Activated gamma-delta T cell treated with anti-CD3 and anti-CD28 coated beads, Interleukin-2, amount 50 U/mL, for 16 hours (primary cell): ENCODE measurements around the gene TECTB.

Experiments
- DNase-seq: peaks from one replicate; pipeline ENCODE4 v3.0.0-alpha.2; 2020; ENCODE audit warnings: low read depth

Gene TECTB

GRCh38 chr10:112275512-112276245, 7.5 kb upstream of the TECTB start:
- DNase-seq: no peak

- no peak for DNase-seq
These were observed 4.3 kb upstream of the TECTB start for GRCh38 chr10:112278871-112279270.

GRCh38 chr10:112279433-112279832, 3.8 kb upstream of the TECTB start:
- DNase-seq: no peak

DNA sequence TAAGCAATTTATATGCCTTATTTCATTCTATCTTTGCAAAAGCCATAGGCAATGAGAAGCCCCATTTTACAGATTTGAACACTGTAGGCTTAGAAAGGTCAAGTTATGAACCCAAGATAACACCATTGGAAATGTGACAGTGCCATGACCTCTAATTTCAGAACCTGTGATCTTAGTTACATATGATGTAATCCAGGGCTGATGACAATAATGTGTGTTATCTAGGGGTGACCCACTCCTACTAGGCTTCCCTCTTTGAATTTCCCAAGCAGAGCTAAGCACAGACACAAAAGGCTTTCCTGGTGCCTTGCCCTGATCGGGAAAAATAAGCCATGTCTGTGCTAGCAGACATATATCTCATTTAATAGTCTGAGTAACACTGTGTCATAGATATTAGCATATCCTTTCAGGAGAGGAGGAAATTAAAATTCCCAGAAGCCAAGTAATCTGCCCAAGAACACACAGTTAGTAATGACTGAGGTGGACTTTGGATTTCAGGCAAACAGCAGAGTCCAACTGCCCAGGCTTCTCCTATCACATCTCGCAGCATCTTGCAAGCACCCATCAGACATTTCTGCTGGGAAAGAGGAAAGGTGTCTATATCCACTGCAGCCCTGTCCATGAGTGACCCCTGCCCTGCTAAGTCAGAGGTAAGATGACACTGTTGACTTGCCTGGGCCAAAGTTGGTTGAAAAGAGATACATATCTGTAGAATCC, 2.8 kb upstream of the TECTB start:
- DNase-seq: no peak

- DNase-seq: no peak
These were observed 1.1 kb upstream of the TECTB start for GRCh38 chr10:112282086-112282485.

DNA sequence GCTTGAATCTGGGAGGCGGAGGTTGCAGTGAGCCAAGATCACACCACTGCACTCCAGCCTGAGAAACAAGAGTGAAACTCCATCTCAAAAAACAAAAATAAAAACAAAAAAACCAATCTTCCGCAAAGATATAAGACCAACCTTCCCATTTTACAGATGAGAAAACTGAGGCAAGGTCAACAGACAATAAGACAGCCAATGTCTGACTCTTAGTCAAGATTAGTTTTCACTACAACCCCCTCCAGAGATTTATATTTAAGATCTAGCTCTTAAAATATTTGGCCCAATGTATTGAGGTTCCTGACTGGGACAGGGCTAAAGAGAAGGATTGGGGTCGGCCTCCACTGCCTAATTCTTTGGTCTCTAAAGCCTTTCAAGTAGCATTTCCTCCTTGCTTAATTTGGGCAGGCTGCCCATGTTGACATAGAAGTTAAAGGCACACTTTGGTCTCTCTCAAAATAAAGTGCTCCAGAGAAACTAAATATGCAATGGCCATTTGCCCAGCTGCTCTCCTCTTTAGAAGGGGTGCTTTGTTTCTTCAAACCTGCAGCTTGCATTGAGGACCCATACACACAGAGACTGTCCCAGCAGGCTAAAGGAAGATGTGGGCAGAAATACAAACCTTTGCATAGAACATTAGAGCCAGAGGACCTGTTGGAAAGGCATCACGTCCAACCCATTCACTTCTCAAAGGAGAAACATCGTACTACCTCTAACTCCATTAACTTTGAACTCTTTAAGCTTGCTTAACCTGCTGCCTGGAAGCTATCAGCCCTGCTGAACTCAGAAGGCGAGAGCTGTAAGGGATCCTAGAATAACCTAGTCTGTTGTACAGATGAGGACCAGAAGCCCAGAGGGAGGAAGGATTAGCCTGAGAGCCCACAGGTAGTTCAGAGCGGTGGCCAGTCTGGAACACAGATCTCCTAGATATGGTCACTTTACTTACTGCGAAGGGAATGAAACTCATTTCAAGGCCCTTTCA, 3.9 kb downstream of the TECTB start:
- DNase-seq: no peak

GRCh38 chr10:112287844-112288243, 4.6 kb downstream of the TECTB start:
- no peak for DNase-seq

- no peak for DNase-seq
These were observed 5.3 kb downstream of the TECTB start for GRCh38 chr10:112288486-112288885.

GRCh38 chr10:112289373-112290053, 6.3 kb downstream of the TECTB start:
- DNase-seq: no peak

GRCh38 chr10:112290054-112290373, 6.8 kb downstream of the TECTB start:
- no peak for DNase-seq

GRCh38 chr10:112294169-112294568, 11.0 kb downstream of the TECTB start:
- DNase-seq: no peak

DNA sequence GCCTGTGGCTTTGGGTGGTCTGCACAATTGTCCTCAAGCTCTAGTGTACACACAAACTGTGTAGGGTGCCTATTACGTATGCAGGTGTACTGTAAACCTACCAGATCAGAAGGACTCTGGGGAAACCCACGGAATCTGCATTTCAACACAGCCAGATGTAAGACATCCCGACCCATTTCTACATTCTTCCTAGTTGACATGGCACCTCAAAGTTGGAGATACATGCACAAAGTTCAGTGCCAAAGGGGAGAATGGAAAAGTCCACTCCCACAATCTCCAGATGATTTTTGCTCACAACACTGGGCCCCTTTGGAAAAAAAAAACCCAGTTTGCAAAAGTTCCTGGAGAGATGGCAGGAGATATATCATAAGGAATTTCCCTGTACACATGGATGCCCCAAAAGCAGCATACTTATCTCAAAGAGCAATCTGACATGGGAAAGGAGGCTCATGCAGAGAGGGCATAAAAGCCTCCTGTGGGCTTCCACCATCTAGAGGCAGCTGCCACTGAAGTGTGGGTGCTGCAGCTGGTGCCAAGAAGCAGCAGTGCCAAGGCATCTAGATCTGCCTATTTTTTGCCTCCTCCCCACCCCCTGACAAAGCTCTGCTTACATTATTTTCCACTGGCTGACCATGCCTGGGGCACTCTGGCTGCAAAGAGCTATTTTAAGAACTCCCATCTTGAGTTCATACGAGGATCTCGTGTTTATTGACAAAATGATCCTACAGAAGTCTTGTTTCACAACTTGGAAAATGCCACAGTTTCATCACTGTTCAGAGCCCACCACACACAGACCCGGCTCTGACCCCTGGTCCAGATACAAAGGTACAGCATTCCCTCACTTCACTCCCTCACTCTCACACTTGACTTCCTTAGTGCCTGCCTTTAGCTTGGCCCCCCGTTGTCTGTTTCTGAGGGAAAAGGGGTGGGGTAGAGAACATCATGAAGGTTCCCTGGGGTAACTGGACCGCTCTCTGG, 12.9 kb downstream of the TECTB start:
- no peak for DNase-seq

- DNase-seq: no peak
These were observed 13.7 kb downstream of the TECTB start for GRCh38 chr10:112296908-112297331.

DNA sequence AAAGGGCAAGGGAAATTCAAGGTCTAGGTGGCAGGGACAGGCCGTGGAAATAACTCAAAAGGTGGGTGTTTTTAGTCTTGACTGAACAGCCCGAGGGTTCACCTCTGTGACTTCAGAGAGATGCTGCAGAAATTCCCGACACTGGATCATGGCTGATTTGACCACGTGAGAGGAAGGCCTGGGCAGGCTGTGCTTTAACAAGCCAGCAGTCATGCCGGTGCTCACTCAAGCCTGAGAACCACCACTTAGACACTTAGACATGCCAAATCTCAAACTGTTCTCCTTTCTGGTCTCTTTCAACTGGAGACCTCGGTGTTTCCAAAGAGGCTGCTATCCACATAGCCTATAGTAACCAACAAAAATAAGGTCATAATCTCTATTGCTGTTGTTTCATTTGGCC, 15.4 kb downstream of the TECTB start:
- no peak for DNase-seq

DNA sequence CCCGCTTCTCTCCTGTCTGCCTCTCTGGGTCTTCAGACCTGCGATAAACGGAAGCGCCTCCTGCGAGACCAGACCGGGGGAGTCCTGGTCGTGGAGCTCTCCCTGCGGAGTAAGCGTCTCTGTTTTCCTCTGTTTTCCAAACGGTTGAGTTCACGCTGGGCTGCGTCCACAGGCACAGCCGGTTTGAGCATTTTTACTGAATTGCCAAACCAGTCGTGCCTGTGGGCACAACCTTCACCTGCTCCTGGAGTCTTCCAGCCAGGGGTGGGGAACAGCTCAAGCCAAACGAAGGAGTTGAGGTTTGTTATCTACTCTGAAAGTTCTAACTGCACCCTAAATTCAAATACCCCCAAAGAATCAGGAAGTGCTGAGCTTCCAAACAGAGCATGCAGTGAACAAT, 16.3 kb downstream of the TECTB start:
- no peak for DNase-seq

DNA sequence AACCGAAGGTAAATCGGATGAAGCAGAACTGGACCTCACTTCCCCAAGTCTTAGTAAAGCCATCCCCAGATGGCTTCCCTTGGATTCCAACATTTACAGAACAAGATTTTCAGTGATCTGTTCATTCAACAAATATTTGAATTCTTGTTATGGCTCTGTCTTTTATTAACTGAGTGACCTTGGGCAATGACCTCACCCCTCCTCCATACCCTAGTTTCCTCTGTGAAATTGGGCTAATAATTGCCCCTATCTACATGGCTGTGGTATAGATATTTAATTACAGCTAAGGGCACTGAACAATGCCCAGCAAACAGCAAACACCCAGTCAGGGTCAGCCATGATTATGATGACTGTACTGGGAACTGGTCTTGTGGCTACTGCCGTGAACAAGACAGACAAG, 19.1 kb downstream of the TECTB start:
- no peak for DNase-seq

DNA sequence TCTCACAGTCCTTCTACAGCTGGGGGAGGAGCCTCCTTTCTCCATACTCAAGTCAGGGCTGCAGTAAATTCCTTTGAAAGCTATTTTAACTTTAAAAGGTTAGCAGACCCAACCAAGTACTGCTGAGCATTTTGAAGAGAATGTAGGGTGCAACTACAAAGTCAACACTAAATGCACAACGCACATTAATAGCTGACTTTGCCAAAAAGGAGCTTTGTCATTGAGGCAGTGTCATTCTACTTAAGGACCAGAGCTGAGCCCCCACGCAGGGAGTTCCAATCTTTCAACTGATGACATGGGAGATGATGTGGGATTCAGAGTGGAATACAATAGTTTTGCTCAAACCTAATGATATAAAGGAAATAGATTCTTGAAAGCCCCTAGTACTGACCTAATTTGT, 20.3 kb downstream of the TECTB start:
- DNase-seq: no peak

DNA sequence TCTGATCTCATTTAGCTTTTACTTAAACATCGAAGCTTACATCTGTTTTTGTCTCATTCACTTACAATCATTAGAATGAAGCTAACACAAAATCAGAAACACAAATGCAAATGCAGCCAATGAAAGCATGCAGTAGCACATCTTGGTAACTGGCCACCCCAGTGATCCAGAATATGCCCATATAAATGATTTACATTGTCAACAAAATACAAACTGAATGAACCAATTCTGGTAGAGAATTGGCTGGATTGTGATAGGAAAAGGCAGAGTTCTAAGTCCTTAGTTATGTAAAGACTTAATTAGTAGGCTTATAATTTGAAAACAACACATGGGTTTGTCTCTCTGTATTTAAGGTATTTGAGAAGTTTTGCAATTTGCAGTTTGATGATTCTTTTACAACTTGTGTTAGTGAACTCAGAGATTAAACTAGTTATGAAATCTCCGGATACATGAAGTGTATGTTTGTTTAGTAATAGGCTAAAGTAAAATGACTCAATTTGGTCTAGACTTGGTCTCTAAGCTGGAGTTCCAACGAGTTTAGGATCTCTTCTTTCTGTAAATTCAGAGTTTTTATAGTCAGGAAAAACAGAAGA, 21.2 kb downstream of the TECTB start:
- no peak for DNase-seq

DNA sequence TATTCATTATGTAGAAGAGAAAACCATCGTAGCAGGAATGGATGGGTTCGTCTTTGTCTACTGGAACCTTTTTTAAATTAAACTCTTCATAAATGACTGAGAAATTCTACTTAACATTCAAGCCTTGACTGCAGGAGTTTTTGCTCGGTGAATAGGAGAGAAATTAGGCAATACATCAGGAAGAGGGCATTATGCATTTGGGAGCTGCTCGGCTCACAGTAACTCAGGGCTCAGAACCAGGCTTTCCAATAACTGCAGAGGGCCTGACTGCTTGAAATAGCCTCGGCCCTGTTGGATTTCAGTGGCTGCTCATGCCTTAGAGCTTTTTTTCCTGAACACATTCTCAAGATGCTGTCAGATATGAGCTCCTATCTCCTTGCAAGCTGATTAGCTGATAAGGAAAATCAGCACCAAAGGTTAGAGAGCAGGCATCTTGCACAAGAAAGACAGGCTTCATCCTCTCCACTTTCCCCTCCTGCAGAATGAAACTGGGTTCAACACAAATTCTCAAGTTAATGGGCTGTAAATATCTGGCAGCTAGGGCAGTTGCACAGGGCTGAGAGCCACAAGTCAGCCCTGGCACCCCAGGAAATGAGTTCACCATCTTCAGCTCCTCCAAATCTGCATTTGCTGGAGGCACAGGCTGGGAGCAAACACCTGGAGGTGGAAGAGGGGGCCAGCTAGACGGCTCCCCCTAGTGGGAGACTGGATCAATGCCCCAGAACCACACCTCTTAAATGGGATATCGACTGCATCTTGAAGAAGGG, 24.3 kb downstream of the TECTB start:
- DNase-seq: no peak

GRCh38 chr10:112308125-112308502, 24.9 kb downstream of the TECTB start:
- DNase-seq: no peak
